AG09319 (cell line): ENCODE results near the gene SYNC.

Experiments
- DNase-seq: peaks from one replicate; pipeline ENCODE4 v3.0.0-alpha.2; 2010; ENCODE audit warnings: low read depth; ENCODE audit errors: extremely low read depth
- TF ChIP-seq, protein P1 (sequence below): IDR thresholded peaks from 2 replicates; pipeline ENCODE4 v1.5.1; 2011; ENCODE audit warnings: low read depth, mild to moderate bottlenecking, inconsistent platforms, low read length, moderate library complexity

The SYNC gene

GRCh38 chr1:32744071-32744425 is 41.5 kb upstream of the SYNC start:
- TF ChIP-seq, protein P1, sequence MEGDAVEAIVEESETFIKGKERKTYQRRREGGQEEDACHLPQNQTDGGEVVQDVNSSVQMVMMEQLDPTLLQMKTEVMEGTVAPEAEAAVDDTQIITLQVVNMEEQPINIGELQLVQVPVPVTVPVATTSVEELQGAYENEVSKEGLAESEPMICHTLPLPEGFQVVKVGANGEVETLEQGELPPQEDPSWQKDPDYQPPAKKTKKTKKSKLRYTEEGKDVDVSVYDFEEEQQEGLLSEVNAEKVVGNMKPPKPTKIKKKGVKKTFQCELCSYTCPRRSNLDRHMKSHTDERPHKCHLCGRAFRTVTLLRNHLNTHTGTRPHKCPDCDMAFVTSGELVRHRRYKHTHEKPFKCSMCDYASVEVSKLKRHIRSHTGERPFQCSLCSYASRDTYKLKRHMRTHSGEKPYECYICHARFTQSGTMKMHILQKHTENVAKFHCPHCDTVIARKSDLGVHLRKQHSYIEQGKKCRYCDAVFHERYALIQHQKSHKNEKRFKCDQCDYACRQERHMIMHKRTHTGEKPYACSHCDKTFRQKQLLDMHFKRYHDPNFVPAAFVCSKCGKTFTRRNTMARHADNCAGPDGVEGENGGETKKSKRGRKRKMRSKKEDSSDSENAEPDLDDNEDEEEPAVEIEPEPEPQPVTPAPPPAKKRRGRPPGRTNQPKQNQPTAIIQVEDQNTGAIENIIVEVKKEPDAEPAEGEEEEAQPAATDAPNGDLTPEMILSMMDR, result no peak
- no peak for DNase-seq

DNA sequence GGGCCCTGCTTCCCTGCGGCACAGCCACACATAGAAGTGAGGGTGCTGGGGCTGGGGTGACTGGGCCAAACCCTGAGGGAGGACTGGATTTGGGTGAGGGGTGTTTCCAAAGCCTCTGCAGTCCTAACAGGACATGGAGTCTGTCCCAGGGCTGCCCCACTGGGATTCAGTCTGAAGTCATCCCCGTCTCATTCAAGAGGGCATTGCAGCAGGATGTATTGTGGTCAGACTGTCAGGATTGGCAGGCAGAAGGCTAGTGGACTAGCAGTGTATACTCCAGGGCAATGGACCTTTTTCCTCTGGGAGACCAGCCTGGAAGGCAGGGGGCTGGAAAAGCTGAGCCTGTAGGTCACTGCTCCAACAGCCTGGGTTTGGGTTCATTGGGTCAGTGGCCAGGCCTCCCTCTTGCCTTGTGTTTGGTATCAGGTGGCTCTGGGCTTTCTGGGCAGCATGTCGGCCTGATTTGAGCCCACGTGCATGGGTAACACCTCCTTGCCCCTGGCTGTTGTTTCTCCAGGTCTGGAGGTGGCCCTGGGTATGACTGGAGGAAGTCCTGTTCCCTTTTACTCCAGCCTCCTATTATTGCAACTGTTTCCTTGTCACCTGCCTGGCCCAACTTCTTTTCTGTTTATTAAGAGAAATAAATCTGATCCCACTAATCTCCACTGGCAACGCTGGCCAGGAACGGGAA is 41.0 kb upstream of the SYNC start:
- TF ChIP-seq, protein P1, result no peak
- DNase-seq, result no peak

- DNase-seq, result no peak
- TF ChIP-seq, protein P1, result no peak
Measured at GRCh38 chr1:32742956-32743355, 40.4 kb upstream of the SYNC start.

- TF ChIP-seq, protein P1, result no peak
- DNase-seq, result no peak
Measured at GRCh38 chr1:32742199-32742947, 39.8 kb upstream of the SYNC start.

GRCh38 chr1:32741413-32742198 is 39.0 kb upstream of the SYNC start:
- TF ChIP-seq, protein P1, result peak; percentile 45
- DNase-seq, result no peak

DNA sequence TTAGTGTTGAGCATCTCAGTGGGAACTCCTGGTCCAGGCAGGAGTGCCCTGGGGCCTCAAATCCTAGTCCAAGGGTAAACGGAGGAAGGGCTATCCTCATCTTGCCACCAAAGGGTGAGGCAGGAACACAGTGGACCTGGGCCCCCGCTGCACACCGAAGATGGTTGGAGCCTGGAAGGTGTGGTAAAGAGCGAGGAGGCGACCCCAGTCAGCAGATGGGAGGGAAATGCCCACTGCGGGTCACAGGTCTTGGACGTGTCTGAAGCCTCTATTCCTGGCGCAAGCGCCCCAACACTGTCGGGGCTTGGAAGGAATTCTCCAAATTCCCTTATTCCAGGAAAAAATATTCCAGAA is 38.5 kb upstream of the SYNC start:
- TF ChIP-seq, protein P1, result no peak
- no peak for DNase-seq
